BJ (cell line): ENCODE measurements around the gene G6PC3. TPM values are rescaled to one million over a fixed set of nuclear protein-coding genes. Genes with fewer than 3 reads are reported as not detected.
A peak's percentile ranks its signal among the peaks of the same experiment; 100 is the strongest.

Source experiments
- CTCF ChIA-PET: fragments of 350-600 bp; formaldehyde crosslinking; extraction: SDS; loops from one replicate; lab custom pipeline; 2021; ENCODE audit warnings: antibody characterized with exemption, inconsistent platforms; lab: Yijun Ruan, JAX
- POLR2A ChIA-PET: fragments of 300-600 bp; sonication (Branson Sonifier 250); formaldehyde crosslinking; extraction: SDS; loops from one replicate; lab custom pipeline; 2021; ENCODE audit warnings: antibody characterized with exemption; lab: Charles Lee
- DNase-seq: peaks from one replicate; pipeline ENCODE4 v3.0.0-alpha.2; 2011; ENCODE audit warnings: low read depth
- H3K27me3 ChIP-seq: 2 replicates; pipeline ENCODE4 v1.6.0; 2011; ENCODE audit warnings: low read length; ENCODE audit not compliant: control insufficient read depth, insufficient read depth
- H3K36me3 ChIP-seq: 2 replicates; pipeline ENCODE4 v1.5.1; 2011; ENCODE audit warnings: low read length; ENCODE audit not compliant: control insufficient read depth, insufficient read depth
- H3K4me3 ChIP-seq: 2 replicates; pipeline ENCODE4 v1.5.1; 2011; ENCODE audit warnings: low read depth, mild to moderate bottlenecking, control low read depth, low read length
- polyA plus RNA-seq: library from polyadenylated mRNA; depleted of rRNA; stranded (reverse); fragments of >200 nt; gene quantifications from 2 replicates; pipeline ENCODE4 v1.2.3, GENCODE V29; 2011
- TF ChIP-seq, protein P1 (sequence below): IDR thresholded peaks from 2 replicates; pipeline ENCODE4 v1.5.1; 2011; ENCODE audit warnings: low read depth, mild to moderate bottlenecking, control low read depth, inconsistent platforms, low read length, moderate library complexity; ENCODE audit not compliant: insufficient read depth

Gene G6PC3
- polyA plus RNA-seq, 1 experiment, result 151 TPM

GRCh38 chr17:44093231-44093900 is 22.8 kb downstream of the G6PC3 start:
- Histone ChIP-seq H3K27me3 (no peaks in the 10 kb centered on the region), H3K4me3 (no peak overlapping the region), H3K36me3 (peaks cover 28% of the 10 kb centered on the region)
- CTCF ChIA-PET, result no interaction called here
- POLR2A ChIA-PET, result interaction anchor here (0.6 kb wide), 1 partner anchor 15 kb away, joined by 3 read pairs; no protein-coding TSS in a partner anchor
- TF ChIP-seq, protein P1, sequence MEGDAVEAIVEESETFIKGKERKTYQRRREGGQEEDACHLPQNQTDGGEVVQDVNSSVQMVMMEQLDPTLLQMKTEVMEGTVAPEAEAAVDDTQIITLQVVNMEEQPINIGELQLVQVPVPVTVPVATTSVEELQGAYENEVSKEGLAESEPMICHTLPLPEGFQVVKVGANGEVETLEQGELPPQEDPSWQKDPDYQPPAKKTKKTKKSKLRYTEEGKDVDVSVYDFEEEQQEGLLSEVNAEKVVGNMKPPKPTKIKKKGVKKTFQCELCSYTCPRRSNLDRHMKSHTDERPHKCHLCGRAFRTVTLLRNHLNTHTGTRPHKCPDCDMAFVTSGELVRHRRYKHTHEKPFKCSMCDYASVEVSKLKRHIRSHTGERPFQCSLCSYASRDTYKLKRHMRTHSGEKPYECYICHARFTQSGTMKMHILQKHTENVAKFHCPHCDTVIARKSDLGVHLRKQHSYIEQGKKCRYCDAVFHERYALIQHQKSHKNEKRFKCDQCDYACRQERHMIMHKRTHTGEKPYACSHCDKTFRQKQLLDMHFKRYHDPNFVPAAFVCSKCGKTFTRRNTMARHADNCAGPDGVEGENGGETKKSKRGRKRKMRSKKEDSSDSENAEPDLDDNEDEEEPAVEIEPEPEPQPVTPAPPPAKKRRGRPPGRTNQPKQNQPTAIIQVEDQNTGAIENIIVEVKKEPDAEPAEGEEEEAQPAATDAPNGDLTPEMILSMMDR, result no peak
- no peak for DNase-seq

DNA sequence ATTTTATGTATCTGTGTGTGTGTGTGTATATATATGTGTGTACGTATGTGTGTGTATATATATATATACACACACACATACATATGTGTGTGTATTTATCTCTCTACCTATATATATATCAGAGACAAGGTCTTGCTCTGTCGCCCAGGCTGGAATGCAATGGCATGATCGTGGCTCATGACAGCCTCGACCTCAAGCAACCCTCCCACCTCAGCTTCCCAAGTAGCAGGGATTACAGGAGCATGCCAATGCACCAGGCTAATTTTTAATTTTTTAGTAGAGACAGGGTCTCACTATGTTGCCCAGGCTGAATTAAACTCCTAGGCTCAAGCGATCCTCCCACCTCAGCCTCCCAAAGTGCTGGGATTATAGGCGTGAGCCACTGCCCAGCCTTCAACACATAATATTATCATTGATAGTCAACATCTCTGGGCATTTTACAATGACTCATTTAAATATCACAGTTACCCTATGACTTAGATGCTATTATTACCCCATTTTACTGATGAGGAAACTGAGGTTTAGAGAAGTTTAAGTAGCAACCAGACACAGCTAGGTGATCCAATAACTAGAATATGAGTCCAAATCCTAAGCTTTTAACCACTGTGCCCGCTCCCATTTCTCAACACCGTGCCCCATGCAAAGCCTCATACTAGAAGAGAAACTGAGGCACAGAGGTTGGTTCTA is 24.3 kb downstream of the G6PC3 start:
- H3K4me3 ChIP-seq, result no peak overlapping the region
- ChIA-PET CTCF (interaction anchor here (0.9 to 3.0 kb wide), 3 partner anchors 11 to 28 kb away, joined by 3 to 18 read pairs (median 5); partner anchors contain the start of gene LSM12), POLR2A (interaction anchor here (0.9 to 1.0 kb wide), 2 partner anchors 29 to 88 kb away, joined by 3 to 5 read pairs; partner anchors contain the start of gene HDAC5)
- TF ChIP-seq, protein P1, result no peak
- peaks cover 32% of the 10 kb centered on the region for H3K36me3 ChIP-seq
- H3K27me3 ChIP-seq, result no peaks in the 10 kb centered on the region
- no peak for DNase-seq

- POLR2A ChIA-PET, result interaction anchor here (0.9 to 1.0 kb wide), 2 partner anchors 28 to 89 kb away, joined by 3 to 5 read pairs; partner anchors contain the start of gene HDAC5
- no peak for DNase-seq
- Histone ChIP-seq H3K4me3 (no peak overlapping the region), H3K36me3 (peaks cover 32% of the 10 kb centered on the region), H3K27me3 (no peaks in the 10 kb centered on the region)
- CTCF ChIA-PET, result interaction anchor here (0.9 to 3.0 kb wide), 3 partner anchors 12 to 29 kb away, joined by 3 to 18 read pairs (median 5); partner anchors contain the start of gene LSM12
- TF ChIP-seq, protein P1, result no peak
Measured at GRCh38 chr17:44095388-44095646, 24.8 kb downstream of the G6PC3 start.

DNA sequence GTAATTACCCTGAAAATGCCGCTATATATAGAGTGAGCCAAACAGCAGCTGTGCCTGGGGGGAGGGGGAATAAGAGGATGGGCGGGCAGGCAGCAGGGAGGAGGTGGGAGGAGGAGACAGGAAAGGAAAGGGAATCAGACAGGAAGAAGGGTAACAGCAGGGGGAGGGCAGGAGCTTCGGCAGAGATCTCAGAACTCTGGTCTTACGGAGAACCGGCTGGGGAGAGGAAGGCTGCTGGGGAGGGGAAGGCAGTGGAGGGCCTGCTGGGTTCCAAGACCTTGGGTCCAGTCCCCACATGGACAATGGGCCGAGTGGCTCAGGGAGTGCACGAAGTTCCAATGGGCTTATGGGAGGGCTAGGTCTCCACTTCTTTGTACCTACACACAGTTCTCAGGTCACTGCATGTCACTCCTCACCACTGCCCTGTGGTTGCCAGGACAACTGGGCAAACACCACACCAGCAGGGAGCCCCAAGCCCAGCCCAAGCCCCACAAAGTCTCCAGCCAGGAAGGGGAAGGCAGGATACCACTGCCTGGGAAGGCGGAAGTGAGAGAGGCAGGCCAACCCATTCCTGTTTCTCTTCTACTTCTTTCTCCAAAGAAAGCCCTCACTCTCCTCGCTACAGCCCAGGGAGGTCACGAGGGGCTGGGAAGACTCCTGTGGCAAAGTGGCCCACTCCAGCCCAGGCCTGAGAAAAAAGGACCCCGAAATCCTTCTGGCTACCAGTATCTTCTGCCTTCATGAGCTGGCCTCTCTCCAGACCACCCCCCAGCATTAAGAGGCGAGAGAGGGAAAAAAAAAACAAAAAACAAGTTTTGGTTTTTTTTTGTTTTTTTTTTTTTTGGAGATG is 25.3 kb downstream of the G6PC3 start:
- TF ChIP-seq, protein P1, result peak; percentile 34
- ChIA-PET POLR2A (interaction anchor here (0.9 to 1.0 kb wide), 2 partner anchors 28 to 89 kb away, joined by 3 to 5 read pairs; partner anchors contain the start of gene HDAC5), CTCF (interaction anchor here (0.9 to 3.0 kb wide), 4 partner anchors 12 to 29 kb away, joined by 3 to 18 read pairs (median 6); partner anchors contain the start of gene LSM12)
- peaks cover 32% of the 10 kb centered on the region for H3K36me3 ChIP-seq
- DNase-seq, result peak; percentile 63
- peak overlapping the region; percentile 3; the same call in 1 of the 2 replicates for H3K4me3 ChIP-seq
- H3K27me3 ChIP-seq, result no peaks in the 10 kb centered on the region
